Heart left ventricle (tissue), 16 donors: Measurements from ENCODE around the gene COL11A2. TPM values are rescaled to one million over a fixed set of nuclear protein-coding genes. Genes with fewer than 3 reads are reported as not detected.

Experiments
- ATAC-seq, 4 donors: fragments of 200-7000 bp; cut with Tn5 transposase; one replicate each; pipeline ENCODE4 v1.9.1; 2020 to 2022; ENCODE audit warnings: moderate library complexity in 4 of 4, mild to moderate bottlenecking in 3 of 4, moderate number of reproducible peaks in 1 of 4
- DNase-seq, 5 donors: peaks; one replicate each; pipeline ENCODE4 v3.0.0-alpha.2; 2020
- H3K27ac ChIP-seq, 12 donors: fragments of 200-600 bp; sonication (generic) in 4 of 12; one replicate each; pipeline versions ENCODE4 v1.5.0 to v1.8.0; 2016 to 2022; ENCODE audit warnings: mild to moderate bottlenecking in 2 of 12
- H3K27me3 ChIP-seq, 9 donors: fragments of 200-600 bp; sonication (generic) in 2 of 9; one replicate each; pipeline versions ENCODE4 v1.5.1 to v1.8.0; 2016 to 2022; ENCODE audit warnings: mild to moderate bottlenecking in 3 of 9
- H3K36me3 ChIP-seq, 9 donors: fragments of 200-600 bp; sonication (generic) in 2 of 9; one replicate each; pipeline versions ENCODE4 v1.5.0 to v1.8.0; 2018 to 2022; ENCODE audit warnings: mild to moderate bottlenecking in 2 of 9
- H3K4me1 ChIP-seq, 12 donors: fragments of 200-600 bp; sonication (generic) in 4 of 12; one replicate each; pipeline versions ENCODE4 v1.5.0 to v1.8.0; 2016 to 2022; ENCODE audit warnings: mild to moderate bottlenecking in 3 of 12
- H3K4me3 ChIP-seq, 12 donors: fragments of 200-600 bp; sonication (generic) in 4 of 12; one replicate each; pipeline versions ENCODE4 v1.5.0 to v1.8.0; 2017 to 2022; ENCODE audit warnings: mild to moderate bottlenecking in 9 of 12, moderate library complexity in 4 of 12
- H3K9me3 ChIP-seq, 12 donors: fragments of 200-600 bp; sonication (generic) in 4 of 12; one replicate each; pipeline versions ENCODE4 v1.5.0 to v1.8.0; 2016 to 2022; ENCODE audit warnings: mild to moderate bottlenecking in 1 of 12
- POLR2A ChIP-seq, 2 donors: fragments of 450-650 bp; IDR thresholded peaks; one replicate each; pipeline ENCODE4 v1.6.1; 2017; ENCODE audit warnings: antibody characterized with exemption in 2 of 2, mild to moderate bottlenecking in 2 of 2, moderate library complexity in 2 of 2
- WGBS, 4 donors: extraction: QIAGEN DNeasy Blood & Tissue Kit in 2 of 4; methylation state at CpG; one replicate each; pipeline versions ENCODE4 v1.1.5 to v1.1.7; 2013 to 2018; 5-methylcytosine and 5-hydroxymethylcytosine counted together
- intact Hi-C, 10 donors: fragments of 100-400 bp; cut with DNase I; formaldehyde crosslinking; loops; one replicate each; pipeline versions ENCODE4 v1.11.1 to v1.14.2; 2022
- microRNA counts, 2 donors: library from miRNA; unstranded; fragments of <30 nt; microRNA quantifications; one replicate each; lab custom pipeline; 2016
- microRNA-seq, 4 donors: library from miRNA; unstranded; fragments of <30 nt; microRNA quantifications; one replicate each; pipeline versions ENCODE4 to v1.2.0, GENCODE V29; 2017 to 2020
- polyA plus RNA-seq, 2 donors: library from polyadenylated mRNA; stranded (reverse); fragments of 200-250 nt; gene quantifications; one replicate each; pipeline ENCODE4 v1.2.3, GENCODE V29; 2013
- total RNA-seq, 9 donors: library from RNA; depleted of rRNA in 2 of 9; stranded (reverse); fragments of >200 nt in 2 of 9; fragmentation: NEBNext Ultra II Directional in 3 of 9; extraction: Animal tissue kit (Norgen Biotek cat#: 25700) in 3 of 9; gene quantifications; one replicate each; pipeline versions ENCODE4 v1.1.0 to v1.2.4, GENCODE V29; 2016 to 2023
- TF ChIP-seq, protein P1 (sequence below), 12 donors: fragments of 200-600 bp; sonication (generic) in 4 of 12; IDR thresholded peaks; one replicate each; pipeline versions ENCODE4 v1.5.0 to v1.8.0; 2018 to 2022; ENCODE audit warnings: antibody characterized with exemption in 12 of 12, mild to moderate bottlenecking in 5 of 12
- donor health status: ischemic (EF 13 %, LVEDD 7.1; RV severe dilation, severe dysfunction).
- donor health status: healthy with polysubstance abuse.
- donor health status: DM: no; HTN: yes; CAD: no.
- donor health status: DM: no; HTN: no; CAD: no.
- donor health status: ischemic (EF 25% LVEDD 6.9; RV normal size, moderate dysfunction).
- donor health status: ischemic (EF 25% LVEDD 5.7; RV mildly dilated, moderate dysfunction).
- donor health status: healthy.
- donor health status: DM: yes; HTN: yes; CAD: no.
- donor health status: ischemic (EF 35%, LVEDD 5.7; RV mildly dilated, moderate dysfunction).
- donor health status: nonischemic (EF 11% LVEDD 7.7; RV severe dilation, severe dysfunction).
- donor health status: DM: yes; HTN: yes; CAD: no.
- donor health status: PGD.
- donor health status: ischemic (EF 29% LVEDD 5.4; RV normal size, mild dysfunction).
- donor health status: nonischemic (EF 23%, LVEDD 6.1; RV moderate dilation, normal function).

The COL11A2 gene
- total and polyA plus RNA-seq, 11 donors = 0.39 to 4.9 (median 0.93) TPM

DNA sequence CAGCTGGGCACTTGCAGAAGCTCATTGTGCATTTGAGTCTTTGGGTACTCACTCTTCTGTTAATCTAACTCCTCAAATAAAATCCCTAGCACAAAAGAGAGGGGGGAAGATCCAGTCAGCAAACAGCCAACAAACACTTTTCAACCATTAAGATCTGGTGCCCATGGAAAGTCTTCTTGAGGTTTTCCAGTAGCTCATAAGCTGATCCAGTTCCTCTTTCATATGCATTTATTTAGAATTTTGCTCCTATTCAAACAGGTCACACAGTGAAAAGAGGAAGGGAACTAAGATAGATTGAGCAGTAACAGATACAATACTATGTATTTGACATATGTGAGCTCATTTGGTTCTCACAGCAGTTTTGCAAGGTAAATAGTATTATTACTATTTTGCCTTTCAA, 77.9 kb downstream of the COL11A2 start:
- H3K27me3 ChIP-seq = peaks cover 12 to 67% (median 25%) of the 10 kb centered on the region in 9 donors
- DNase-seq (no peak), ATAC-seq (no peak)
- TF ChIP-seq, protein P1, sequence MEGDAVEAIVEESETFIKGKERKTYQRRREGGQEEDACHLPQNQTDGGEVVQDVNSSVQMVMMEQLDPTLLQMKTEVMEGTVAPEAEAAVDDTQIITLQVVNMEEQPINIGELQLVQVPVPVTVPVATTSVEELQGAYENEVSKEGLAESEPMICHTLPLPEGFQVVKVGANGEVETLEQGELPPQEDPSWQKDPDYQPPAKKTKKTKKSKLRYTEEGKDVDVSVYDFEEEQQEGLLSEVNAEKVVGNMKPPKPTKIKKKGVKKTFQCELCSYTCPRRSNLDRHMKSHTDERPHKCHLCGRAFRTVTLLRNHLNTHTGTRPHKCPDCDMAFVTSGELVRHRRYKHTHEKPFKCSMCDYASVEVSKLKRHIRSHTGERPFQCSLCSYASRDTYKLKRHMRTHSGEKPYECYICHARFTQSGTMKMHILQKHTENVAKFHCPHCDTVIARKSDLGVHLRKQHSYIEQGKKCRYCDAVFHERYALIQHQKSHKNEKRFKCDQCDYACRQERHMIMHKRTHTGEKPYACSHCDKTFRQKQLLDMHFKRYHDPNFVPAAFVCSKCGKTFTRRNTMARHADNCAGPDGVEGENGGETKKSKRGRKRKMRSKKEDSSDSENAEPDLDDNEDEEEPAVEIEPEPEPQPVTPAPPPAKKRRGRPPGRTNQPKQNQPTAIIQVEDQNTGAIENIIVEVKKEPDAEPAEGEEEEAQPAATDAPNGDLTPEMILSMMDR (IDR thresholded peaks at IDR 0.05) = no peak
- TF ChIP-seq POLR2A (IDR thresholded peaks at IDR 0.05) = no peak
- no peaks in the 10 kb centered on the region for H3K36me3 ChIP-seq
- H3K27ac ChIP-seq = no peak overlapping the region
- intact Hi-C loops = no loop called here
- H3K9me3 ChIP-seq = no peaks in the 10 kb centered on the region
- H3K4me1 ChIP-seq = peaks cover 0 to 33% (median 0%) of the 10 kb centered on the region in 12 donors
- no peak overlapping the region for H3K4me3 ChIP-seq

DNA sequence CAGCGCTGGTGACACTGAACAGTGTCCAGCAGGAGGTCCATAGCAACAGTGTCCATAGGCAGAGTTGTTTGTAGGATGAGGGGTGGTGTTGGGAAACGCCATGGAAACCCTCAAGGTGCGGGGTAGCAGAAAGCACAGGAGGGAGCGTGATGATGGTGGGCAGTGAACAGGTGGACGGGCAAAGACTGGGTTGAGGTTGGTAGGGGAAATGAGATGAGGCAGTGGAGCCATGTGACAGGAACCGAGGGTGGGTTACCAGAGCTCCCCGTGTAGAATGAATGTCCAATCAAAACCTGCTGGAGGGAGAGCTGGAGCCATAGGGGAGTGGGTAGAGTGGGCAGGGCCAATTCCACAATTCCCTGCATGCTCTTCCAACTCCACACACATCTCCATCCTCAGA, 78.5 kb downstream of the COL11A2 start:
- intact Hi-C loops = no loop called here
- 57 to 69% (median 61%) methylated on average over 7 of the region's 7 CpGs for WGBS, 4 donors
- no peak for TF ChIP-seq POLR2A (IDR thresholded peaks at IDR 0.05)
- TF ChIP-seq, protein P1 (IDR thresholded peaks at IDR 0.05) = no peak
- H3K9me3 ChIP-seq = no peaks in the 10 kb centered on the region
- H3K4me3 ChIP-seq = no peak overlapping the region
- H3K27ac ChIP-seq = no peak overlapping the region
- no peak for ATAC-seq
- no peak for DNase-seq
- H3K36me3 ChIP-seq = no peaks in the 10 kb centered on the region
- peaks cover 0 to 33% (median 0%) of the 10 kb centered on the region in 12 donors for H3K4me1 ChIP-seq
- peaks cover 12 to 67% (median 25%) of the 10 kb centered on the region in 9 donors for H3K27me3 ChIP-seq

MicroRNA genes within 50 kb of the gene (microRNA counts, 767-probe panel; counts per million panel counts)
- 71.6 to 309 counts per million in 2 donors for microRNA hsa-miR-219-1-3p (lab: Ali Mortazavi, UCI)
- microRNA hsa-miR-219-5p (lab: Ali Mortazavi, UCI) = 0 to 71.6 counts per million in 2 donors

Small RNA genes lying within 50 kb of the gene (microRNA-seq; reads per million reads assigned to microRNA genes)
- gene MIR219A1 = 0 to 3.1 (median 1.2) reads per million in 4 donors

Other genes with a start within 250 kb of the COL11A2 start
- gene HLA-DMA, start 239.4 kb downstream of the COL11A2 start, total RNA-seq = 100 to 1,000 TPM in 1 of 9 donors, 10 to 100 TPM in 6, 1 to 10 TPM in 2; 5.4 to 150 (median 16.2) TPM
- 10 to 100 TPM in 1 of 2 donors, 1 to 10 TPM in 1; 8.0 to 20.4 TPM for gene HLA-DMA, start 239.4 kb downstream of the COL11A2 start, polyA plus RNA-seq
- gene BRD2, start 223.9 kb downstream of the COL11A2 start, total RNA-seq = 100 to 1,000 TPM in 2 of 9 donors, 10 to 100 TPM in 7; 56.8 to 107 (median 73.5) TPM
- 10 to 100 TPM; 61.9 to 67.8 TPM for gene BRD2, start 223.9 kb downstream of the COL11A2 start, polyA plus RNA-seq
- 10 to 100 TPM in 2 of 9 donors, 1 to 10 TPM in 4, under 1 TPM in 3; 0.44 to 32.4 (median 1.5) TPM for gene HLA-DOA, start 182.9 kb downstream of the COL11A2 start, total RNA-seq
- gene HLA-DOA, start 182.9 kb downstream of the COL11A2 start, polyA plus RNA-seq = 1 to 10 TPM in 1 of 2 donors, under 1 TPM in 1; 0.78 to 1.2 TPM
- gene HLA-DPA1, start 118.8 kb downstream of the COL11A2 start, total RNA-seq = 100 to 1,000 TPM in 2 of 9 donors, 10 to 100 TPM in 7; 18.6 to 438 (median 51.0) TPM
- gene HLA-DPA1, start 118.8 kb downstream of the COL11A2 start, polyA plus RNA-seq = 10 to 100 TPM; 18.2 to 23.5 TPM
- 100 to 1,000 TPM in 2 of 9 donors, 10 to 100 TPM in 7; 16.6 to 346 (median 30.7) TPM for gene HLA-DPB1, start 116.5 kb downstream of the COL11A2 start, total RNA-seq
- 10 to 100 TPM; 25.0 to 30.1 TPM for gene HLA-DPB1, start 116.5 kb downstream of the COL11A2 start, polyA plus RNA-seq
- gene RXRB, start 8.2 kb upstream of the COL11A2 start, total RNA-seq = 10 to 100 TPM; 20.7 to 39.6 (median 33.4) TPM
- 10 to 100 TPM; 24.6 to 29.8 TPM for gene RXRB, start 8.2 kb upstream of the COL11A2 start, polyA plus RNA-seq
- 10 to 100 TPM; 42.4 to 70.4 (median 55.3) TPM for gene SLC39A7, start 8.4 kb upstream of the COL11A2 start, total RNA-seq
- gene SLC39A7, start 8.4 kb upstream of the COL11A2 start, polyA plus RNA-seq = 100 to 1,000 TPM in 1 of 2 donors, 10 to 100 TPM in 1; 39.9 to 197 TPM
- 10 to 100 TPM; 15.8 to 31.7 (median 18.8) TPM for gene HSD17B8, start 12.2 kb upstream of the COL11A2 start, total RNA-seq
- 10 to 100 TPM; 16.7 to 17.9 TPM for gene HSD17B8, start 12.2 kb upstream of the COL11A2 start, polyA plus RNA-seq
- 10 to 100 TPM in 8 of 9 donors, 1 to 10 TPM in 1; 8.4 to 32.2 (median 27.3) TPM for gene RING1, start 16.0 kb upstream of the COL11A2 start, total RNA-seq
- 10 to 100 TPM; 26.2 to 36.9 TPM for gene RING1, start 16.0 kb upstream of the COL11A2 start, polyA plus RNA-seq
- gene VPS52, start 79.4 kb upstream of the COL11A2 start, total RNA-seq = 10 to 100 TPM; 26.4 to 47.0 (median 34.2) TPM
- 10 to 100 TPM; 25.1 to 33.0 TPM for gene VPS52, start 79.4 kb upstream of the COL11A2 start, polyA plus RNA-seq
- gene RPS18, start 79.6 kb upstream of the COL11A2 start, total RNA-seq = 1,000 to 10,000 TPM in 4 of 9 donors, 100 to 1,000 TPM in 5; 685 to 1,292 (median 971) TPM
- gene RPS18, start 79.6 kb upstream of the COL11A2 start, polyA plus RNA-seq = 1,000 to 10,000 TPM; 2,229 to 3,458 TPM
- 10 to 100 TPM in 2 of 9 donors, 1 to 10 TPM in 7; 7.3 to 13.8 (median 9.1) TPM for gene B3GALT4, start 84.7 kb upstream of the COL11A2 start, total RNA-seq
- 1 to 10 TPM; 7.4 to 8.7 TPM for gene B3GALT4, start 84.7 kb upstream of the COL11A2 start, polyA plus RNA-seq
- 10 to 100 TPM; 12.2 to 39.5 (median 21.4) TPM for gene WDR46, start 96.8 kb upstream of the COL11A2 start, total RNA-seq
- 10 to 100 TPM; 20.8 to 41.0 TPM for gene WDR46, start 96.8 kb upstream of the COL11A2 start, polyA plus RNA-seq
- 10 to 100 TPM; 29.2 to 62.2 (median 43.2) TPM for gene PFDN6, start 97.1 kb upstream of the COL11A2 start, total RNA-seq
- 100 to 1,000 TPM; 243 to 287 TPM for gene PFDN6, start 97.1 kb upstream of the COL11A2 start, polyA plus RNA-seq
- gene RGL2, start 106.5 kb upstream of the COL11A2 start, total RNA-seq = 10 to 100 TPM; 39.3 to 61.1 (median 48.4) TPM
- 10 to 100 TPM; 34.9 to 67.8 TPM for gene RGL2, start 106.5 kb upstream of the COL11A2 start, polyA plus RNA-seq
- 100 to 1,000 TPM in 5 of 9 donors, 10 to 100 TPM in 4; 51.6 to 248 (median 107) TPM for gene TAPBP, start 121.6 kb upstream of the COL11A2 start, total RNA-seq
- 10 to 100 TPM; 28.3 to 36.9 TPM for gene TAPBP, start 121.6 kb upstream of the COL11A2 start, polyA plus RNA-seq
- 10 to 100 TPM; 10.9 to 22.1 (median 14.0) TPM for gene ZBTB22, start 125.3 kb upstream of the COL11A2 start, total RNA-seq
- 10 to 100 TPM in 1 of 2 donors, 1 to 10 TPM in 1; 7.5 to 15.5 TPM for gene ZBTB22, start 125.3 kb upstream of the COL11A2 start, polyA plus RNA-seq
- 10 to 100 TPM; 15.6 to 46.4 (median 18.7) TPM for gene DAXX, start 130.5 kb upstream of the COL11A2 start, total RNA-seq
- gene DAXX, start 130.5 kb upstream of the COL11A2 start, polyA plus RNA-seq = 10 to 100 TPM; 13.8 to 30.8 TPM
- 1 to 10 TPM in 3 of 9 donors, under 1 TPM in 3, not detected in 3; 0.39 to 7.0 (median 1.0) TPM for gene KIFC1, start 199.4 kb upstream of the COL11A2 start, total RNA-seq
- under 1 TPM; 0.04 to 0.30 TPM for gene KIFC1, start 199.4 kb upstream of the COL11A2 start, polyA plus RNA-seq
- 10 to 100 TPM; 43.0 to 82.1 (median 47.3) TPM for gene PHF1, start 218.5 kb upstream of the COL11A2 start, total RNA-seq
- gene PHF1, start 218.5 kb upstream of the COL11A2 start, polyA plus RNA-seq = 10 to 100 TPM; 54.0 to 77.0 TPM
- gene CUTA, start 225.6 kb upstream of the COL11A2 start, total RNA-seq = 100 to 1,000 TPM in 8 of 9 donors, 10 to 100 TPM in 1; 99.3 to 142 (median 120) TPM
- gene CUTA, start 225.6 kb upstream of the COL11A2 start, polyA plus RNA-seq = 100 to 1,000 TPM; 139 to 142 TPM
- gene SYNGAP1, start 227.6 kb upstream of the COL11A2 start, total RNA-seq = 1 to 10 TPM; 2.4 to 9.9 (median 4.4) TPM
- gene SYNGAP1, start 227.6 kb upstream of the COL11A2 start, polyA plus RNA-seq = 1 to 10 TPM; 5.0 to 5.8 TPM